PC-3 (cell line): ENCODE data around the gene SAMD9L.

Source experiments
- EZH2phosphoT487 ChIP-seq: fragments of 300-600 bp; sonication (generic); IDR thresholded peaks from 2 replicates; pipeline ENCODE4 v1.6.1; 2018; ENCODE audit warnings: mild to moderate bottlenecking, antibody characterized with exemption, low read length, borderline replicate concordance
- TF ChIP-seq, protein P1 (sequence below): fragments of 300-600 bp; sonication (generic); conservative IDR thresholded peaks from 2 replicates; pipeline ENCODE4 v1.5.1; 2017; ENCODE audit warnings: antibody characterized with exemption, low read depth, mild to moderate bottlenecking, low read length

DNA sequence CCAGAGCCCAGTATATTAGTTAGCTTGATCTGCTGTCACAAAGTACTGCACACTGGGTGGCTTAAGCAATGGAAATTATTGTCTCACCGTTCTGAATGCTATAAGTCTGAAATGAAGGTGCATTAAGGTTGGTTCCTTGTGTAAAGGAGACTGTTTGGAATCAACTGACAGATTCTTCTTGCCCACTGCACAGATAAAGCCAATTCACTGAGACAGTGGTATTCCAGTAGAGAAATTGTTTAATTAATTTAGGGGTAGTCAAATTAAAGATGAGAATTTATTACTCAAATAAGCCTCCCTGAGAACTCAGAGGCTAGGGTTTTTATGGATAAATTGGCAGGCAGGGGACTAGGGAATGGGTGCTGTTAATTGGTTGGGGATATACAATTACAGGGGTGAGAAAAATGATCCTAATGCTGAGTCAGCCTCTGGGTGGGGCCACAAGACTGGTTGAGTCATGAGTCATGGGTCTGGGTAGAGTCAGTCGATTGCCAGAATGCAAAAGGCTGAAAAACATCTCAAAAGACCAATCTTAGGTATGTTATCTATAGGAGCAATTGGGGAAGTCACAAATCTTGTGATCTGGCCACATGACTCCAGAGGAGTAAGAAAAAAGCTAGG, 23.5 kb upstream of the SAMD9L start:
- TF ChIP-seq, protein P1, sequence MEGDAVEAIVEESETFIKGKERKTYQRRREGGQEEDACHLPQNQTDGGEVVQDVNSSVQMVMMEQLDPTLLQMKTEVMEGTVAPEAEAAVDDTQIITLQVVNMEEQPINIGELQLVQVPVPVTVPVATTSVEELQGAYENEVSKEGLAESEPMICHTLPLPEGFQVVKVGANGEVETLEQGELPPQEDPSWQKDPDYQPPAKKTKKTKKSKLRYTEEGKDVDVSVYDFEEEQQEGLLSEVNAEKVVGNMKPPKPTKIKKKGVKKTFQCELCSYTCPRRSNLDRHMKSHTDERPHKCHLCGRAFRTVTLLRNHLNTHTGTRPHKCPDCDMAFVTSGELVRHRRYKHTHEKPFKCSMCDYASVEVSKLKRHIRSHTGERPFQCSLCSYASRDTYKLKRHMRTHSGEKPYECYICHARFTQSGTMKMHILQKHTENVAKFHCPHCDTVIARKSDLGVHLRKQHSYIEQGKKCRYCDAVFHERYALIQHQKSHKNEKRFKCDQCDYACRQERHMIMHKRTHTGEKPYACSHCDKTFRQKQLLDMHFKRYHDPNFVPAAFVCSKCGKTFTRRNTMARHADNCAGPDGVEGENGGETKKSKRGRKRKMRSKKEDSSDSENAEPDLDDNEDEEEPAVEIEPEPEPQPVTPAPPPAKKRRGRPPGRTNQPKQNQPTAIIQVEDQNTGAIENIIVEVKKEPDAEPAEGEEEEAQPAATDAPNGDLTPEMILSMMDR = no peak
- TF ChIP-seq EZH2phosphoT487 = no peak
